LoVo (cell line): Measurements from ENCODE around the gene KIF13A.
"Not testable (repeated sequence)": the region's sequence is repeated elsewhere in the genome, so short reads cannot be mapped to it uniquely, and the experiment has no call there.

ENCODE experiments used
- DNase-seq: peaks from one replicate; pipeline ENCODE4 v3.0.0-alpha.2; 2016; ENCODE audit warnings: low spot score

The KIF13A gene

DNA sequence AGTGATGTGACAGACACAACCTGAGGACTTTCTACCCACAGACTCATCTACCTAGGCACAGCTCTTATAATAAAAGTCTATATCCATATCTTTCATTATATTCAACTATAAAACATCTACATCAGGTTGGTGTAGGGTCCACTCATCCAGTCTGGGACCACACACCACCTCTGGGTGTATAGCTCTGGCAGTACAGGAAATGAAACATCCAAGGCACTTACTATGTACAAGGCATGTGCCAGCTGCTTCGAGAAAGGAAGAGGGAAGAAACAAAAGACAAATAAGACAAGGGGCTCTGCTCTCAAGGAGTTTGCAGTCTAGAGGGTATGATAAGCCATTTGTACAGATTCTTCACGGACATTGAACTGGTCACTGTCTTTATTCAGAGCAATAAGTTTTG lies 18.6 kb downstream of the KIF13A start:
- no peak for DNase-seq

- no peak for DNase-seq
These were observed 19.5 kb downstream of the KIF13A start for GRCh38 chr6:17967668-17968518.

- DNase-seq = no peak
These were observed 21.0 kb downstream of the KIF13A start for GRCh38 chr6:17966451-17966850.

DNA sequence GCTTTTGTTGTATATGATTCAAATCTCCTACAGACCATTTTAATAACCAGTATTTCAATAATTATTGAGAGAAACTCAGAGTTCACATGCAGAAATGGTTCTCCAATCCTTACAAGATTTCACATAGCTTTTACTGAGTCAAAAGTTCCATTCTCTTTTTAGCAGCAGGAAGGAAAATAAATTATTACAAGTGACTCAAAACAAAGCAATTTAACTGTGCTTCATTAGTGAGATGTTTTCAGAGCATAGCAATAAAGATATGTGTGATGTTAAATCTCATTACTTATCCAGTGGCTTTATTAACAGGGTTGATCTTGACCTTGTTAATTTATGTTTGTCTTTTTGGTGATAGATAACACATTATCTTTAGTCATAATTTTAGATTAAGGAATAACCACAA lies 22.0 kb downstream of the KIF13A start:
- no peak for DNase-seq

DNA sequence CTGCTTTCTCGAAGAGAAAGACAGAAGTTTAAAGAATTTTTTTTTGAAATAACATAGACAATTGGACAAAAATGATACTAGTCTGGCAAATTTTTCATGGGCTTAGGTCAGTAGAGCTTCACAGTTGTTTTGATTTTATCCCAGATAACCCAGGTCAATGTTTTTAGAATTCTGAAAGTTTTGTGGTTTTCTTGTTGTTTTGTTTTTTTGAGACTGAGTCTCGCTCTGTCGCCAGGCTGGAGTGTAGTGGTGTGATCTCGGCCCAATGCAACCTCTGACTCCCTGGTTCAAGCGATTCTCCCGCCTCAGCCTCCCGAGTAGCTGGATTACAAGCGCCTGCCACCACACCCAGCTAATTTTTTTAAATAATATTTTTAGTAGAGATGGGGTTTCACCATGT lies 22.8 kb downstream of the KIF13A start:
- DNase-seq = no peak

DNA sequence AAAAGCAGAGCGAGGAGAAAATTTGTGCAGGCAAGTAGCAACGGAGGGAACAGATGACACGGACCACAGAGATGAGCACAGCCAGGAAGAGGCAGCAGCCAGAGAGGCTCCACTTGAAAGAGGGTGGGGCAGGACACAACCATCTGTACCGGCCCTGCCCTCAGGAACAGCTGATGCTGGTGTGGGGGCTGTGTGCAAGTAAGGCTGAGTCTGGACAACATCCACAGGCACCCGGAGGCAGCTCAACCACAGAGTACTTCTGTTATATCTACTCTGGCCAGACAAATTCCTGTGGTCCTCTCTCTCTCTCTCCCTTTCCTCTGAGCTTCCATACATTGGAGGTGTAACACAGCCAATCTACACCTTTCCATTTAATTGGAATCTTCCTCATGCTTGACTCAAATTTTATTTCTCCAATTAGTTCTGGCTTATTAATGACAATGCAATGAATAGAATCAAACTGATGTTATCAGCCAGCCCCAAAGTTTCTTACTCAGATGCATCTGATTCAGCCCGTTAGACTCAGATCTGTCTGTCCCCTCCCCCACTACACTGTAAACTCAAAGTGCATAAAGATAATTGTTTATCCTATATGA lies 24.9 kb downstream of the KIF13A start:
- no peak for DNase-seq

GRCh38 chr6:17959302-17959701 lies 28.1 kb downstream of the KIF13A start:
- DNase-seq = no peak

DNA sequence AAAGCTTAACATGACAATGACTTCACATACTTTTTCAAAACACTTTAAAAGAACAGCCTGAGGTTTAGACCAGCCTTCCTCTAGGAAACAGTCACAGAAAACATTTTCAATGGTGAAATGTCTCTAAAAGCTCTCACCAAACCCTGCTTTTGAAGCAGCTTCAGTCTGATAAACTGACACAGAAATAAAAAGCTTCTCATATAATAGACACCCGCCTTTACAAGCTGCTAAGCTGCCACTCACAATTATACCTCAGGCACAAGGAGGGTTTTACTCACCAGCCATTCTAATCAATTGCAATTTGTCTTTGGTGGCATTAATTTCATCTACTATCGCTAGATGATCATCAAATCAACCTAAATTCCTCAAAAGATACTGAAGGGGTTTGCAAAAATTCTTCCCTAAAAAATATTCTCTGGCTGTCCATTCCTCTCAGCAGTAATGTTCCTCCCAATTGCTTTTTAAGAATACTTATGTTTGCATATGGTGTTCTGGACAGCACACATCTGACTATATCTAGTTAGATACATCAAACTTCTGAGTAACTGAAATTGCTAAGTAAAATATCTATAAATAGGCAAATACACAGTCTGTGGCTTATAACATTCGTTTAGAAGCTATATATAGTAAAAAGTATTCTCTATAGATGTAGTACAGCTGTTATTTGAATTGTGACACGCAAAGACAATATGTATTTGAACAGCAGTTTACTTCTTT lies 29.4 kb downstream of the KIF13A start:
- no peak for DNase-seq

DNA sequence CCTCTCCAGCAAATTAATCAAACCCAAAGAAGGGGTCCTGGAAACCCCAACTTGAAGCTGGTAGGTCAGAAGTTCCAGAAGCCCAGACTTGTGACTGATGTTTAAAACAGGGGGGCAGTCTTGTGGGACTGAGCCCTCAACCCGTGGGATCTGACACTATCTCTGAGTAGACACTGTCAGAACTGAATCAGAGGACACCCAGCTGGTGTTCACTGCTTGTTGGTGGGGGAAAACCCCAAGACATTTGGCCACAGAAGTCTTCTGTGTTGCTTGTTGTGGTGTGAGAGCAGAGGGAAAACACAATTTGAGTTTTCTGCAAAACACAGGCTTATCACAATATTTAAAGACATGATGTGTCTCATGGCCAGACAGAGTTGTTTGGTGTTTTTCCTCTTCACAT lies 29.9 kb downstream of the KIF13A start:
- no peak for DNase-seq

DNA sequence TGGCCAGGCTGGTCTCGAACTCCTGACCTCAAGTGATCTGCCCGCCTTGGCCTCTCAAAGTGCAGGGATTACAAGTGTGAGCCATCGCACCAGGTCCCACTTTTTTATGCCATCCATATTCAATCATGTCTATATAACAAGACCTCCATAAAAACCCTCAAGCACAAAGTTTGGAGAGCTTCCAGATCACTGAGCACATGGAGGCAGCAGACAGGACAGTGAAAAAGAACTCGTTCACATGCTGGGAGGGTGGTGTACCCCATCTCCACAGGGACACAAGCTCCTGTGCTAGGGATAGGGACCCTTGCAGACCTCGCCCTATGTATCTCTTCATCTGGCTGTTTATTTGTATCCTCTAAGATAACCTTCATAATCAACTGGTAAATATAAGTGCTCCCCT lies 30.3 kb downstream of the KIF13A start:
- no peak for DNase-seq

- no peak for DNase-seq
These were observed 37.3 kb downstream of the KIF13A start for GRCh38 chr6:17950095-17950494.

- DNase-seq = no peak
These were observed 38.3 kb downstream of the KIF13A start for GRCh38 chr6:17949168-17949567.

DNA sequence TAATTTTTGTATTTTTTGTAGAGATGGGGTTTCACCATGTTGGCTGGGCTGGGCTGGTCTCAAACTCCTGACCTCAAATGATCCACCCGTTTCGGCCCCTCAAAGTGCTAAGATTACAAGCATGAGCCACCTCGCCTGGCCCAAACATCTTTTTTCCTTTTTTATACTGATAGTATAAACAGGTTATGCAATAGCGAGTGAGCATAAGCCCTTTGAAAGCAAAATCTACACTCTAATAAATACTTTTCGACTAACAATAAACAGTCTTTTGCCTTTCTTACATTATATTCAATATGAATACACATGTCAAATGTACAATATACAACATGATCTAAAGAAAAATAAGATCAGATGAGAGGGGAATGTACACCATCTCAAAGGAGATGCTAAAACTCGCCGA lies 38.7 kb downstream of the KIF13A start:
- DNase-seq = no peak

- not testable (repeated sequence) for DNase-seq
These were observed 39.9 kb downstream of the KIF13A start for GRCh38 chr6:17947574-17947973.

GRCh38 chr6:17945575-17945974 lies 41.9 kb downstream of the KIF13A start:
- no peak for DNase-seq

- DNase-seq = no peak
These were observed 42.3 kb downstream of the KIF13A start for GRCh38 chr6:17945111-17945510.

GRCh38 chr6:17941318-17941717 lies 46.1 kb downstream of the KIF13A start:
- DNase-seq = no peak

DNA sequence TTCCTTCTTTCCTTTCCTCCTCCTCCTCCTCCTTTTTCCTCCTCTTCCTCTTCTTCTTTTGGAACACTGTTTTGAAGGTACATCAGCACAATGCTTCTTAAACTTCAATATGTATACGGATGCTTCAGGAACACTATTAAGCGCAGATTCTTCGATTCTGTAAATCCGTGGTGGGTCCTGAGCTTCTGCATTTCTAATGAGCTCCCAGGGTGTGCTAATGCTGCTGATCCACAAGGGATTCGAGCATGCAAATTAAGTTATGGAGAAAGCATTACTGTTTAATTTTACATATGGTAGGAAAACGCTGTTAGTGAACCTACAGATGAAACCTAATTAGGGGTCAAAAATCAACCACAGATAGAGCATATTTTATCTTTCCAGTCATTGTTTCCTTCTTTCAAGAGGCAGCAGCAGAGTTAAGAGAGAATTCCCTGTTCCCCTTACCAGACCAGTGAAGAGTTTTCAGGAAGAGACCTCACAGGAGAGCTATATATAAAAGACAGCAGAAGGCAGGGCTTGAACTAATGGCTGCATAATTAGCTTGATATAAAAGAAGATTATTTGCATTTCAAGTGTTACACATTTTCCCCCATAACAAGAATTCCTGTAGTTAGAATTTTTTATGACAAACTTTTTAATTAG lies 47.2 kb downstream of the KIF13A start:
- no peak for DNase-seq

DNA sequence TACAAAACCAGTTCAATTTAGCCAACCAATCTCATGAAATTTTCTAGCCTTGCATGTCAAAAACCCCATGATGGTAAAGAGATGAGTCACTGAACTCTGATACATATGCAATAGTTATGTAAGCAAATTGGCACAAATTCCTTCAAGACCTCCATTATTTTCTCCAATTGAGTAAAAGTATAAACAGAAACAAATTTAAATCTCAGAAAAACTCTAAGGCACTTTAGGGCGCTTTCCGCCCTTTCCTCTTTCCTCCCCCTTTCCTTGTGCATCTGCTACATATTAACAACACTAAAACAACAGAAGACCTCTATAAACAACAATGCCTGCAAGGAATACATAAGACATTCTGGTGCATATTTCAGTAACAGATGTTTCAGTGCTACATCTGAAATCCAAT lies 48.5 kb downstream of the KIF13A start:
- no peak for DNase-seq

DNA sequence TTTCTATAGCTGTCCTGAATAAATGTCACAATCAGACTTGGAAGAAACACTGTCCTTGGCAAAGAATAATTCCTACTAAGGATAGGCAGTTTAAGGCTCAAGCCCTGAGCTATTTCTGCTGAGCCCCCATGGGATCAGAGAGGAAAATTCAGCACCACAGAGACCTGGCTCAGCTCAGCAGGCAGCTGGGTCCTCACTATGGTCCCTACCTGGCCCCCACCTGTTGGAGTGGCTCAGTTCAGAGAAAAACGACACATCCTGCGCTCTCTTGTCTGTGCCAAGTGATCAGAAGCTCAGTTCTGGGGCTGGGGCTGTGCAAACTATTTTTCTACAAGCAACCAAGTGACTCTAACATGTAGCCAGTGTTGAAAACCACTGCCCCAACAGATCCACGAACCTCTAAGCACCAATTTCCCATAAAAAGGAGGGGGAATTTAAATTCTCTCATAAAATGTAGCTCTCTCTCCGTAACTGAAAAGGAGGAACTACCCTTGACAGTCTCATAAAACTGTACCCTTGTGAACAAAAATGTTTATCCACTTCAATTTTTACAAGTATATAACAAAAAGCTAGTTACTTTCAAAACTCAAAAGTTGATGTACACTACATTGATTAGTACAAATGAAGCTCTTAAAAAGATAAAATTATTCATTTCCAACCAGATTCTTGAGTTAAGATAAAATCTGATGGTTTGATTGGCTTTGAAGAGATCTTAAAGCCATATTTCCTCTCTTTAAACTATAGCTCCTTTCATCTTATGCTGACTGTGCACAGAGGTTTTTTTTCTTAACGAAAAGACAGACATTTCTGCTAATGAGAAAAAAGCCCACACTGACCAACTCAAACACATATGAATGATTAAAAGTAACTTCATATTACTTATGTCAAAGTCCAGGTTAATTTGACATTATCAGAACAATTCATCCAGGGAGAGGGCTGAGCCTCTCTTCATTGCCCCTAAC lies 52.0 kb downstream of the KIF13A start:
- DNase-seq = no peak

DNA sequence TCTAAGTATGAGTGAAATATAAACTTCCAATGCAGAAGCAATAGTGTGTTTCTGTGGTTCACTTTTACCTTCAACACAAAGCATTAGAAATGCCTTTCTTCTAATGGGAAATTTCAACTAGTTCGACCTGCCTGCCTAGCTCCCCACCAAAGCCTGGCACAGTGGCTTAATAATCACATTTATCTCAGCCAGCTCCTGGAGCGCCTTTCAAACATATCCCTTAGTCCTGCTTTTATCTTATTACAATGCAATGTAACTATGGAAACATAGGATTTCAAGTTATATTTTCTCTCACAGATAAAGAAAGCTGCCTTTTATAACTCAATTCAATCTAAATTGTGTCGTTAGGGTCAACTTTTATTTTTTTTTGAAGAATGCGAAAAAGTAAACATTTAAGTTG lies 53.7 kb downstream of the KIF13A start:
- DNase-seq = no peak
